Heart right ventricle (tissue), 16 donors: ENCODE measurements around the gene NECTIN2. TPM values are rescaled to one million over a fixed set of nuclear protein-coding genes. Genes with fewer than 3 reads are reported as not detected.

Experiments used
- ATAC-seq, 8 donors: fragments of 200-7000 bp; cut with Tn5 transposase; one replicate each; pipeline ENCODE4 v1.9.1; 2020; ENCODE audit warnings: mild to moderate bottlenecking in 8 of 8, moderate library complexity in 8 of 8, moderate number of reproducible peaks in 1 of 8
- DNase-seq, 2 donors: peaks; one replicate each; pipeline ENCODE4 v3.0.0-alpha.2; 2020
- H3K27ac ChIP-seq, 10 donors: fragments of 200-600 bp; sonication (generic) in 2 of 10; one replicate each; pipeline versions ENCODE4 v1.5.0 to v1.8.0; 2020 to 2022; ENCODE audit warnings: mild to moderate bottlenecking in 3 of 10
- H3K27me3 ChIP-seq, 7 donors: fragments of 200-600 bp; one replicate each; pipeline ENCODE4 v1.8.0; 2021 to 2022; ENCODE audit warnings: mild to moderate bottlenecking in 2 of 7
- H3K36me3 ChIP-seq, 9 donors: fragments of 200-600 bp; sonication (generic) in 1 of 9; one replicate each; pipeline versions ENCODE4 v1.5.0 to v1.8.0; 2020 to 2022; ENCODE audit warnings: mild to moderate bottlenecking in 2 of 9
- H3K4me1 ChIP-seq, 9 donors: fragments of 200-600 bp; sonication (generic) in 1 of 9; one replicate each; pipeline versions ENCODE4 v1.5.0 to v1.8.0; 2020 to 2022; ENCODE audit warnings: mild to moderate bottlenecking in 4 of 9
- H3K4me3 ChIP-seq, 10 donors: fragments of 200-600 bp; sonication (generic) in 2 of 10; one replicate each; pipeline versions ENCODE4 v1.5.0 to v1.8.0; 2020 to 2022; ENCODE audit warnings: mild to moderate bottlenecking in 7 of 10, moderate library complexity in 2 of 10
- H3K9me3 ChIP-seq, 11 donors: fragments of 200-600 bp in 10 of 11; sonication (generic) in 2 of 11; one replicate each; pipeline versions ENCODE4 v1.5.0 to v1.8.0; 2013 to 2022; ENCODE audit warnings: mild to moderate bottlenecking in 2 of 11, control low read depth in 1 of 11, moderate library complexity in 1 of 11
- WGBS, 2 donors: extraction: QIAGEN DNeasy Blood & Tissue Kit; methylation state at CpG; one replicate each; pipeline ENCODE4 v1.1.7; 2013; ENCODE audit warnings: inconsistent platforms in 1 of 2; 5-methylcytosine and 5-hydroxymethylcytosine counted together
- intact Hi-C, 10 donors: fragments of 100-400 bp; cut with DNase I; formaldehyde crosslinking; loops; one replicate each; pipeline versions ENCODE4 v1.11.1 to v1.14.2; 2022
- polyA plus RNA-seq, 2 donors: library from polyadenylated mRNA; stranded (reverse); fragments of 200-250 nt; gene quantifications; one replicate each; pipeline ENCODE4 v1.2.3, GENCODE V29; 2013
- total RNA-seq, 10 donors: library from RNA; stranded (reverse); fragmentation: NEBNext Ultra II Directional in 3 of 10; extraction: Animal tissue kit (Norgen Biotek cat#: 25700) in 3 of 10; gene quantifications; one replicate each; pipeline versions ENCODE4 v1.2.1 to v1.2.4, GENCODE V29; 2021 to 2023
- TF ChIP-seq, protein P1 (sequence below), 9 donors: fragments of 200-600 bp; sonication (generic) in 2 of 9; IDR thresholded peaks; one replicate each; pipeline versions ENCODE4 v1.5.0 to v1.8.0; 2021 to 2022; ENCODE audit warnings: antibody characterized with exemption in 9 of 9, mild to moderate bottlenecking in 5 of 9, moderate library complexity in 1 of 9
- donor health status: Arrhythmogenic right ventricular cardiomyopathy.
- donor health status: ischemic (EF 13 %, LVEDD 7.1; RV severe dilation, severe dysfunction).
- donor health status: healthy with polysubstance abuse.
- donor health status: DM: no; HTN: yes; CAD: no.
- donor health status: DM: no; HTN: no; CAD: no.
- donor health status: ischemic (EF 25% LVEDD 6.9; RV normal size, moderate dysfunction).
- donor health status: ischemic (EF 25% LVEDD 5.7; RV mildly dilated, moderate dysfunction).
- donor health status: healthy.
- donor health status: DM: yes; HTN: yes; CAD: no.
- donor health status: Ischemic cardiomyopathy.
- donor health status: ischemic (EF 35%, LVEDD 5.7; RV mildly dilated, moderate dysfunction).
- donor health status: nonischemic (EF 11% LVEDD 7.7; RV severe dilation, severe dysfunction).
- donor health status: DM: yes; HTN: yes; CAD: no.
- donor health status: PGD.
- donor health status: ischemic (EF 29% LVEDD 5.4; RV normal size, mild dysfunction).
- donor health status: nonischemic (EF 23%, LVEDD 6.1; RV moderate dilation, normal function).

NECTIN2 gene
- total and polyA plus RNA-seq, 12 donors = 34.1 to 96.8 (median 49.0) TPM

DNA sequence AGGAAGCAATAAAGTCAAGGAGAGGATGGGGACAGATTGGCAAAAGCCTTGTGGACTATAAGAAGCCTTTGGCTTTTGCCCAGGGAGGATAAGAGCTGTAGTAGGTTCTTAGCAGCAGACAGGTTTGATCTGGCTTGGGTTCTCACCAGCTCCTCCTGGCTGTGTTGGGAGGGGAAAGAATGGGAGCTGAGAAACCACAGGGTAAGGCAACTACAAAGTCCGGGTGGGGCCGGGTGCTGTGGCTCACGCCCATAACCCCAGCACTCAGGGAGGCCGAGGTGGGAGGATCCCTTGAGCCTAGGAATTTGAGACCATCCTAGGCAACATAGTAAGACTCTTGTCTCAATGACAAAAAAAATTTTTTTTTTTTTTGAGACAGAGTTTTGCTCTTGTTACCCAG lies 20.6 kb downstream of the NECTIN2 start:
- 87 to 90% methylated on average over 4 of the region's 4 CpGs for WGBS, 2 donors
- intact Hi-C loops = no loop called here
- Histone ChIP-seq H3K27me3 (no peaks in the 10 kb centered on the region), H3K4me1 (peaks cover 6 to 60% (median 38%) of the 10 kb centered on the region in 9 donors), H3K4me3 (no peak overlapping the region), H3K27ac (peak overlapping the region in 4 of 10 donors; percentile 7 to 82 (median 22)), H3K36me3 (peaks cover 0 to 60% (median 25%) of the 10 kb centered on the region in 9 donors), H3K9me3 (no peaks in the 10 kb centered on the region)
- ATAC-seq (no peak), DNase-seq (no peak)
- TF ChIP-seq, protein P1, sequence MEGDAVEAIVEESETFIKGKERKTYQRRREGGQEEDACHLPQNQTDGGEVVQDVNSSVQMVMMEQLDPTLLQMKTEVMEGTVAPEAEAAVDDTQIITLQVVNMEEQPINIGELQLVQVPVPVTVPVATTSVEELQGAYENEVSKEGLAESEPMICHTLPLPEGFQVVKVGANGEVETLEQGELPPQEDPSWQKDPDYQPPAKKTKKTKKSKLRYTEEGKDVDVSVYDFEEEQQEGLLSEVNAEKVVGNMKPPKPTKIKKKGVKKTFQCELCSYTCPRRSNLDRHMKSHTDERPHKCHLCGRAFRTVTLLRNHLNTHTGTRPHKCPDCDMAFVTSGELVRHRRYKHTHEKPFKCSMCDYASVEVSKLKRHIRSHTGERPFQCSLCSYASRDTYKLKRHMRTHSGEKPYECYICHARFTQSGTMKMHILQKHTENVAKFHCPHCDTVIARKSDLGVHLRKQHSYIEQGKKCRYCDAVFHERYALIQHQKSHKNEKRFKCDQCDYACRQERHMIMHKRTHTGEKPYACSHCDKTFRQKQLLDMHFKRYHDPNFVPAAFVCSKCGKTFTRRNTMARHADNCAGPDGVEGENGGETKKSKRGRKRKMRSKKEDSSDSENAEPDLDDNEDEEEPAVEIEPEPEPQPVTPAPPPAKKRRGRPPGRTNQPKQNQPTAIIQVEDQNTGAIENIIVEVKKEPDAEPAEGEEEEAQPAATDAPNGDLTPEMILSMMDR (IDR thresholded peaks at IDR 0.05) = no peak

DNA sequence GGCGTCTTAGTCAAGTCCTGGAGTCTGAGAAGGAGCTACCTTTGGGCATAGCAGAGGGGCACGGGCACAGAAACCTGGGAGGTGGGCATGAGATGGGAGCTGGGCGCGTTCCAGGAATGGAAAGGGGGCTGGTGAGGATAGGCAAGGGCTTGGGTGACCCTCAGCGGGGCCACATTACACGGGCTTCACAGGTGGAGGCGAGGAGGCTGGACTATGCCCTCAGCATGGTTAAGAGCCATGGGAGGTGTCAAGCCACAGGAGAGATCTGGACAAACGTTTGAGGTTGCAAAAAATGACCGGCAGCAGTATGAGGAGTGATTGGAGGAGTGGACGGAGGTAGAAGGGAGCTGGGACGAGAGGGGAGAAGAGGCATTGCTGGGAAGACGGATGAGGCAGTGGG lies 21.5 kb downstream of the NECTIN2 start:
- no peaks in the 10 kb centered on the region for H3K27me3 ChIP-seq
- H3K36me3 ChIP-seq = peaks cover 0 to 60% (median 34%) of the 10 kb centered on the region in 9 donors

DNA sequence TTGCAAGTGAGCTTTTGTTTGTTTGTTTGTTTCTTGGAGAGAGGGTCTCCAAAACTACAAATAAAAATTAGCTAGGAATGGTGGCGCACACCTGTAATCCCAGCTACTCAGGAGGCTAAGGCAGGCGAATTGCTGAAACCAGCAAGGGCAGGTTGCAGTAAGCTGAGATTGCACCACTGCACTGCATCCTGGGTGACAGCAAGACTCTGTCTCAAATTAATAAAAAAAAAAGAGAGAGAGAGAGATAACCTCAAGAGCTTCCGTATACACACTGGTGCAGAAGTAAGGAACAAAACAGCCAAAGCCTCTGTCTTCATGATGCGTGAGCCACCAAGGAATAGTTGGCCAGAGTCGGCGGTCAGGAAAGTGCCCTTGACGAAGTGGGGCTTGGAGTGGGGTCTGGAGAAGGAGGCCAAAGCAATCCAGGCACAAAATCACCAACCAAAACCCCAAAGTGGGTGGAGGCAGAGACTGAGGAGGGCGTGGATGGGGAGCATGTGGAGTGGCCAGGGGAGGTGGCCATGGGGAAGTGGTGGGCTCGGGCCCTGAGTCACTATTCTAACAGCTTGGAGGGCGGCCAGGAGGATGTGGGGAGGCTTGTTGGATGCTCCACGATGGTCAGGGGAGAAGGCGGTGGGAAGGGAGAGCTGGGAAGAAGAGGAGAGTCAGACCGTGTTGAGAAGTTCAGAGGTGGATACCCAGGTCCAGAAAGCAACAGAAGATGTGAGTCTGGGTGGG lies 23.8 kb downstream of the NECTIN2 start:
- TF ChIP-seq, protein P1 (IDR thresholded peaks at IDR 0.05) = no peak
- peak in 7 of 8 donors; percentile 23 to 51 (median 33) for ATAC-seq
- Histone ChIP-seq H3K4me3 (no peak overlapping the region), H3K4me1 (peaks cover 6 to 78% (median 54%) of the 10 kb centered on the region in 9 donors), H3K27ac (peak overlapping the region in 9 of 10 donors; percentile 27 to 84 (median 70)), H3K27me3 (no peaks in the 10 kb centered on the region), H3K9me3 (no peaks in the 10 kb centered on the region), H3K36me3 (peaks cover 0 to 80% (median 50%) of the 10 kb centered on the region in 9 donors)
- WGBS, 2 donors = 56 to 57% methylated on average over 13 of the region's 13 CpGs
- intact Hi-C loops = no loop called here
- peak in 1 of 2 donors; percentile 71 for DNase-seq

More for the DNA sequence above, 21.5 kb downstream of the NECTIN2 start:
- 87 to 89% methylated on average over 12 of the region's 12 CpGs for WGBS, 2 donors
- peaks cover 6 to 69% (median 46%) of the 10 kb centered on the region in 9 donors for H3K4me1 ChIP-seq
- no peak for DNase-seq
- no peak overlapping the region for H3K4me3 ChIP-seq
- peak overlapping the region in 8 of 10 donors; percentile 51 to 84 (median 77) for H3K27ac ChIP-seq
- TF ChIP-seq, protein P1 (IDR thresholded peaks at IDR 0.05) = no peak
- ATAC-seq = no peak
- no peaks in the 10 kb centered on the region for H3K9me3 ChIP-seq
- intact Hi-C loops = no loop called here

DNA sequence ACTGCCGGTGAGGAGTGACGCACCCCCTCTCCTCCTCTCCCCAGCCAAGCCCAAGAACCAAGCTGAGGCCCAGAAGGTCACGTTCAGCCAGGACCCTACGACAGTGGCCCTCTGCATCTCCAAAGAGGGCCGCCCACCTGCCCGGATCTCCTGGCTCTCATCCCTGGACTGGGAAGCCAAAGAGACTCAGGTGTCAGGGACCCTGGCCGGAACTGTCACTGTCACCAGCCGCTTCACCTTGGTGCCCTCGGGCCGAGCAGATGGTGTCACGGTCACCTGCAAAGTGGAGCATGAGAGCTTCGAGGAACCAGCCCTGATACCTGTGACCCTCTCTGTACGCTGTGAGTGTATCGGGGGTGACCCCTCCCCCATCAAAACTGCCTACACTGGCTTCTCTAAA lies 25.7 kb downstream of the NECTIN2 start:
- H3K4me3 ChIP-seq = no peak overlapping the region
- H3K27ac ChIP-seq = peak overlapping the region in 5 of 10 donors; percentile 42 to 84 (median 77)
- peaks cover 5 to 80% (median 59%) of the 10 kb centered on the region in 9 donors for H3K4me1 ChIP-seq
- H3K36me3 ChIP-seq = peaks cover 0 to 80% (median 56%) of the 10 kb centered on the region in 9 donors
- DNase-seq = no peak
- 88% methylated on average over 14 of the region's 14 CpGs for whole genome bisulfite sequencing, 2 donors
- H3K27me3 ChIP-seq = no peaks in the 10 kb centered on the region
- intact Hi-C loops = no loop called here
- no peak for ATAC-seq
- no peaks in the 10 kb centered on the region for H3K9me3 ChIP-seq
- TF ChIP-seq, protein P1 (IDR thresholded peaks at IDR 0.05) = no peak
